GM13976 (cell line): ENCODE measurements around the gene MINDY4.

ENCODE experiments used
- DNase-seq: peaks from one replicate; pipeline ENCODE4 v3.0.0; 2012; ENCODE audit warnings: low spot score
- in situ Hi-C: fragments of 300-500 bp; cut with MboI; formaldehyde crosslinking; loops from one replicate; pipeline ENCODE4 v1.12.0; 2022; ENCODE audit warnings: low sequenced_read_pairs, mixed read lengths, inconsistent platforms; ENCODE audit not compliant: unreplicated experiment
- TF ChIP-seq, protein P1 (sequence below): IDR thresholded peaks from 2 replicates; pipeline ENCODE4 v1.5.1; 2012; ENCODE audit warnings: borderline replicate concordance, mild to moderate bottlenecking; ENCODE audit not compliant: insufficient read depth; ENCODE audit errors: extremely low read depth, missing control alignments, control extremely low read depth

The MINDY4 gene

DNA sequence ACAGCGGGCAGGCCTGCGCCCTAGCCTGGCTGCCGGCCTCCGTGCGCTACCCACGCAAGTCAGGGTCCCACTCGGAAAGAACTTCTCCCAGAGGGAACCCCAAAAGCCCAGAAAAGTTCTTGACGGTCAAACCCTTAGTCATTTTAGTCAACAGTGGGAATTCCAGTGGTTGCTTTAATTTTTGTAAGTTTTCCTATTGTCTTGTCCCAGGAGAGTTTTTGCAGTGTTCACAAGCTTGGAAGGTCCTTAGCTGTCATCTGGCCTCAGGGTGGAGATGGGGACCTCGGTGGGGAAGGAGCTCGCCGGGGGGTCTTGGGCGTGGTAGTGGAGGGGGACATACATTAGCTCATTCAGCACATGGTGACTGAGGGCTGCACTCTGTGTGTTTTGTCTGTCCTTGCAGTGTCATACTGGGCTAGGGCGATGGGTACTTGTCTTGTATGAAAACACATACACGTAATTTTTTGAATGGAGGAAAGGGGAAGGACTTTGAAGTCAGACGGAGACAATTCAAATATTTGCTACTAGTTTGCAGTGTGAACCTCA, 736 bp downstream of the MINDY4 start:
- TF ChIP-seq, protein P1, sequence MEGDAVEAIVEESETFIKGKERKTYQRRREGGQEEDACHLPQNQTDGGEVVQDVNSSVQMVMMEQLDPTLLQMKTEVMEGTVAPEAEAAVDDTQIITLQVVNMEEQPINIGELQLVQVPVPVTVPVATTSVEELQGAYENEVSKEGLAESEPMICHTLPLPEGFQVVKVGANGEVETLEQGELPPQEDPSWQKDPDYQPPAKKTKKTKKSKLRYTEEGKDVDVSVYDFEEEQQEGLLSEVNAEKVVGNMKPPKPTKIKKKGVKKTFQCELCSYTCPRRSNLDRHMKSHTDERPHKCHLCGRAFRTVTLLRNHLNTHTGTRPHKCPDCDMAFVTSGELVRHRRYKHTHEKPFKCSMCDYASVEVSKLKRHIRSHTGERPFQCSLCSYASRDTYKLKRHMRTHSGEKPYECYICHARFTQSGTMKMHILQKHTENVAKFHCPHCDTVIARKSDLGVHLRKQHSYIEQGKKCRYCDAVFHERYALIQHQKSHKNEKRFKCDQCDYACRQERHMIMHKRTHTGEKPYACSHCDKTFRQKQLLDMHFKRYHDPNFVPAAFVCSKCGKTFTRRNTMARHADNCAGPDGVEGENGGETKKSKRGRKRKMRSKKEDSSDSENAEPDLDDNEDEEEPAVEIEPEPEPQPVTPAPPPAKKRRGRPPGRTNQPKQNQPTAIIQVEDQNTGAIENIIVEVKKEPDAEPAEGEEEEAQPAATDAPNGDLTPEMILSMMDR, result no peak
- in situ Hi-C loops, result no loop called here
- DNase-seq, result peak; percentile 48

DNA sequence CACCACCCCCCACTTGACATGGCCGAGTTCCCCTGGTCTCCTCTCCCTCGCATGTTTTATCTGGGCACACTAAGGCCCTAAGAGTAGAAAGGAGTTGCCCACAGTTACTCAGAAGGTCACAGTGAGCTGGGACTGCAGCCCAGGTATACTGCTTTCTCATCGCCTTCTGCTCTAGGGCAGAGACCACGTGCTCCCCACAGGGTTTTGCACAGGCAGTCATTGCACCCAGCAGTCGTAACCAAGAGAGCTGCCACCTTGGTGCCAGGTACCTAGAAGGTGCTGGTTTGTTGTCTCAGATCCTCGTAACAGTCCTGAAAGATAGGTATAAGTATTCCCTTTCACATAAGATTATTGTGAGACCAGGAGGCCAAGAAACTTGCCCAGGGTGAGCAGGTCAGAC, 1.8 kb downstream of the MINDY4 start:
- TF ChIP-seq, protein P1, result no peak
- no peak for DNase-seq
- in situ Hi-C loops, result no loop called here

DNA sequence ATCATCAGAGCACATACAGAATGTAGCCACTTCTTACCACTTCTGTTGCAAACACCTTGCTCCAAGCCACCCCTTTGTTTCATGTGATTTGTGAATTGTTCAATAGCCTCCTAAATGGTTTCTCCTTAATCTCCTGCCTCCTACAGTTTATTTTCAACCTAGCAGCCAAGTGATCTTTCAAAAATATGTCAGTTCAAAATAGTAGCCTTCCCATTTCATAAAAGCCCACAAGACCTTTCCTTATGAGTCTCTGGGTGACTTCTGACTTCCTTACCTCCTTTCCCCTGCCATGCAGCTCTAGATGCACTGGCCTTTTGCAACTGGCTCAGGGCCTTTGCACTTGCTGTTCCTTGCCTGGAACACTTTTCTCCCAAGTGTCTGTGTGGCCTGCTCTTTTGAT, 4.8 kb downstream of the MINDY4 start:
- DNase-seq, result no peak
- TF ChIP-seq, protein P1, result no peak
- in situ Hi-C loops, result no loop called here

DNA sequence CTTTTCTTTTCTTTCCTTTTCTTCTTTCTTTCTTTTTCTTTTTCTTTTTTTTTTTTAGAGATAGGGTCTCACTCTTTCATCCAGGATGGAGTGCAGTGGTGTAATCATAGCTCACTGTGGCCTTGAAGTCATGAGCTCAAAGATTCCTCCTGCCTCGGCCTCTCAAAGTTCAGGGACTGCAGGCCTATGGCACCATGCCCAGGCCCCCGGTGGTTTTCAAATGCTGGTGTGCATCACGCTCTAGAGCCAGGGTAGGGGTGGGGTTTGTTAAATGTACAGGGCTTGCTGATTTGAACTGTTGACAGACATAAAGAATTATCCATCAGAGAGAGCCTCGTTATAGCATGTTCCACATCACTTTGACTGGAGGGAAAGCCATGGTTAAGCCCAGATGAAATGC, 5.8 kb downstream of the MINDY4 start:
- in situ Hi-C loops, result no loop called here
- TF ChIP-seq, protein P1, result no peak
- no peak for DNase-seq

DNA sequence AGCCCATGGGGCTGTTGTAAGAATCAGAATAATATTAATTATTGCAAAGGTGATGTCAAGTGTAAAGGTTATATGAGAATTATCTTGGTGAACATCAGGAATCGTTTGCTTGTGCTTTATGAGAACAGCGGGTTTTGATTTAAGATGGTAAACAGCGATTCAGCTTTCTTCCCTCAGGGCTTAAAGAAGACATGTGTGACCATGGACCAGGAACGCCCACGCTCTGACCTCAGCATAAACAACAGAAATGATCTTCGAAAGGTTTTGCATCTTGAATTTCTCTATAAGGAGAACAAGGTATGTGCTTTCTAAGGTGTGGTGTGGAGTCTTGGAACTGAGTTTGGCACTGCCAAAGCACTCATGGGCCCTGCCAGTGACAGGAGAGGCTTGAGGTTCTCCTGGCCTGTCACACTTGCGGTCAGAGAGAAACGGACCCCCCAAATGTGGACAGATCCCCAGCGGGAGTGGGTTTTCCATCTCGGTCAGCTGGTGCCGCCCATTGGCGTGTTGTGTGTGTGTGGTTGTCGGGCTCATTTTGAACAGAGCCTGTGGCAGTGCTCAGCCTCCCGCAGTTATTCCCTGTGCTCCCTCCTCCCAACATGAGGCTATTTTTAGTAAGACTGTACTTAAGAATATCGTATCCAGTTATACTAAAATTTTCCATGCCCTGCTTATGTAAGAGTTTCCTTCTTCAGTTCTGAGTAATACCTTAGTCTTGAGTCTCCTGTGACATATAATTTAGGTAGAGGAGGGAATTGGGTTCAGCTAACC, 7.2 kb downstream of the MINDY4 start:
- TF ChIP-seq, protein P1, result no peak
- no peak for DNase-seq
- in situ Hi-C loops, result no loop called here

DNA sequence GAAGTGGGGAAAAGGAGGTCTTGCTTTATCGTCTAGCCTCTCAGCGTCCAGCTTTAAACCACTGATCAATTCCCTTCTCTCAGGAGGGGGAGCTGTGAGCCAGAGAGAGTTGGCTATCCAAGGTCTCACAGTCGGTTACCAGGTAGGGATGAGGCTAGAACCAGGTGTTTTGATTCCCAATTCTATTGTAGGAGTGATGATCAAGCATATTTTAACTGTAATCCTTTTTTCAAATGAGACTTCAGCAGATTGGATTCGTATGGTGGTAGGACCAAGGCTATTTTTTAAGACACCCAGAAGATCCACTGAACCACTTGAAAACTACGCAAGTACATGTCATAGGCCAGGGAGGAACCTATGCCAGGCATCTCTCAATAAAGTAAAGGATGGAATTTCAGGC, 8.4 kb downstream of the MINDY4 start:
- in situ Hi-C loops, result no loop called here
- DNase-seq, result no peak
- TF ChIP-seq, protein P1, result no peak
